ENCODE measurements around the gene UBE2L3. TPM values are rescaled to one million over a fixed set of nuclear protein-coding genes. Genes with fewer than 3 reads are reported as not detected.

UBE2L3 gene
- total and polyA plus RNA-seq, 10 of the 15 experiments (the other 5 are each of a cell fraction or from before 2014, with no cell fraction given): 55.7 to 168 (median 113) TPM

- TF ChIP-seq KAT2A (conservative IDR thresholded peaks at IDR 0.05; ENCODE audit: control insufficient read depth, low read depth, low read length) (no peak), ZBTB4 (CRISPR knock-in tag; IDR thresholded peaks at IDR 0.05) (no peak), RB1 (IDR thresholded peaks at IDR 0.05; ENCODE audit: borderline replicate concordance) (peak; percentile 85; the same call in 1 of the 2 replicates), SREBF2 (IDR thresholded peaks at IDR 0.05; ENCODE audit: low read length) (no peak), STAT3 (IDR thresholded peaks at IDR 0.05; ENCODE audit: low read depth, low read length) (no peak), SMAD1 (IDR thresholded peaks at IDR 0.05; ENCODE audit: low read depth, partially characterized antibody) (no peak), NFIC (IDR thresholded peaks at IDR 0.05; ENCODE audit: low read depth, low read length) (no peak), MTA2 (IDR thresholded peaks at IDR 0.05; ENCODE audit: low read depth) (no peak), PML (IDR thresholded peaks at IDR 0.05; ENCODE audit: low read length) (no peak), SKIL (IDR thresholded peaks at IDR 0.05; ENCODE audit: low read depth, poor library complexity, severe bottlenecking) (no peak), RBBP5 (conservative IDR thresholded peaks at IDR 0.05) (no peak), ZNF207 (IDR thresholded peaks at IDR 0.05; ENCODE audit: borderline replicate concordance) (0 out of 2 replicates have a peak, but pooled peaks have one; percentile 54), TARDBP (IDR thresholded peaks at IDR 0.05; ENCODE audit: borderline replicate concordance) (no peak), RUNX3 (IDR thresholded peaks at IDR 0.05; ENCODE audit: low read length) (peak; percentile 28; the same call in 1 of the 2 replicates), IKZF1 (conservative IDR thresholded peaks at IDR 0.05) (peak; percentile 37), POLR2A (IDR thresholded peaks at IDR 0.05; ENCODE audit: low read depth, low read length) (peak; percentile 95), NBN (IDR thresholded peaks at IDR 0.05) (no peak), RFX5 (IDR thresholded peaks at IDR 0.05; ENCODE audit: low read depth, low read length) (peak; percentile 91), CHD2 (IDR thresholded peaks at IDR 0.05; ENCODE audit: borderline replicate concordance, low read depth, low read length) (peak; percentile 95), CHD1 (IDR thresholded peaks at IDR 0.05; ENCODE audit: low read depth, low read length) (no peak), ZNF687 (IDR thresholded peaks at IDR 0.05) (peak; percentile 53; the same call in 1 of the 2 replicates), NFYB (IDR thresholded peaks at IDR 0.05; ENCODE audit: insufficient read depth, low read depth, low read length) (peak; percentile 96), POU2F2 (IDR thresholded peaks at IDR 0.05; ENCODE audit: borderline replicate concordance, low read depth, low read length) (peak; percentile 12; the same call in 1 of the 3 replicates)
Measured at GRCh38 chr22:21641789-21642583, 74.5 kb downstream of the UBE2L3 start, which contains the start of gene SDF2L1 (continued).
